ENCODE data around the gene SLC25A19.

DNA sequence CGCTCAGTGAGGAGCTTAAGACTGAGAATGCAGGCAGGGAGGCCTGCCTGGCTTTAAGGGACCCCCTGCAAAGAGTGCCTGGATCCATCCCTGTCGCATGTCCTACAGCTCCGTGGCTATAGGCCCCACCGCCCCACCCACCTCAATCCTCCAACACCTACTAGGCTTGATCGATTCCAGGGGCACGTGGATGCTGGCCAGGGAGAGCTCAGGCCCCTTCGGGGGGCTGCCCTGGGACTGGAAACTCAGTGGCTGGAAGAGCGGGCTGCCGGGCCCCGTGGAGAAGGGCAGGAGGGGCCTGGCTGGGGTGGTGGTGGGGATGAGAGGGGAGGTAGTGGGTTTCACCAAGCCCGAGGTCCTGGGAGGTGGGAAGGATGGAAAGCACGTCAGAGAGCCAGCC is 50.0 kb downstream of the SLC25A19 start:
- TF ChIP-seq SIN3A (IDR thresholded peaks at IDR 0.05; ENCODE audit: borderline replicate concordance, insufficient read depth, low read length) = no peak
- TF ChIP-seq POLR2AphosphoS5 (IDR thresholded peaks at IDR 0.05; ENCODE audit: low read depth, low read length) = no peak; the same call in 1 of the 2 replicates
- TF ChIP-seq TAF1 (IDR thresholded peaks at IDR 0.05; ENCODE audit: borderline replicate concordance, insufficient read depth, low read length) = no peak
- TF ChIP-seq, protein P1, sequence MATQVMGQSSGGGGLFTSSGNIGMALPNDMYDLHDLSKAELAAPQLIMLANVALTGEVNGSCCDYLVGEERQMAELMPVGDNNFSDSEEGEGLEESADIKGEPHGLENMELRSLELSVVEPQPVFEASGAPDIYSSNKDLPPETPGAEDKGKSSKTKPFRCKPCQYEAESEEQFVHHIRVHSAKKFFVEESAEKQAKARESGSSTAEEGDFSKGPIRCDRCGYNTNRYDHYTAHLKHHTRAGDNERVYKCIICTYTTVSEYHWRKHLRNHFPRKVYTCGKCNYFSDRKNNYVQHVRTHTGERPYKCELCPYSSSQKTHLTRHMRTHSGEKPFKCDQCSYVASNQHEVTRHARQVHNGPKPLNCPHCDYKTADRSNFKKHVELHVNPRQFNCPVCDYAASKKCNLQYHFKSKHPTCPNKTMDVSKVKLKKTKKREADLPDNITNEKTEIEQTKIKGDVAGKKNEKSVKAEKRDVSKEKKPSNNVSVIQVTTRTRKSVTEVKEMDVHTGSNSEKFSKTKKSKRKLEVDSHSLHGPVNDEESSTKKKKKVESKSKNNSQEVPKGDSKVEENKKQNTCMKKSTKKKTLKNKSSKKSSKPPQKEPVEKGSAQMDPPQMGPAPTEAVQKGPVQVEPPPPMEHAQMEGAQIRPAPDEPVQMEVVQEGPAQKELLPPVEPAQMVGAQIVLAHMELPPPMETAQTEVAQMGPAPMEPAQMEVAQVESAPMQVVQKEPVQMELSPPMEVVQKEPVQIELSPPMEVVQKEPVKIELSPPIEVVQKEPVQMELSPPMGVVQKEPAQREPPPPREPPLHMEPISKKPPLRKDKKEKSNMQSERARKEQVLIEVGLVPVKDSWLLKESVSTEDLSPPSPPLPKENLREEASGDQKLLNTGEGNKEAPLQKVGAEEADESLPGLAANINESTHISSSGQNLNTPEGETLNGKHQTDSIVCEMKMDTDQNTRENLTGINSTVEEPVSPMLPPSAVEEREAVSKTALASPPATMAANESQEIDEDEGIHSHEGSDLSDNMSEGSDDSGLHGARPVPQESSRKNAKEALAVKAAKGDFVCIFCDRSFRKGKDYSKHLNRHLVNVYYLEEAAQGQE (IDR thresholded peaks at IDR 0.05; ENCODE audit: insufficient read depth in 1 of 2, low read depth in 2 of 2, low read length in 2 of 2) = no peak
- no peak for TF ChIP-seq FOXP2 (optimal IDR thresholded peaks at IDR 0.05; ENCODE audit: borderline replicate concordance, extremely low read depth, extremely low read length, insufficient read depth)

Data from PFSK-1 (cell line).